Cardiac muscle cell (in vitro differentiated cells and primary cell): ENCODE results near the gene PIP5K1C. TPM values are rescaled to one million over a fixed set of nuclear protein-coding genes. Genes with fewer than 3 reads are reported as not detected.

Experiments used
- DNase-seq, 2 donors: peaks; one replicate each; pipeline versions ENCODE4 v3.0.0 to v3.0.0-alpha.2; 2010 to 2017; ENCODE audit warnings: low read depth in 1 of 2, low spot score in 1 of 2
- H3K27ac ChIP-seq: fragments of 200-600 bp; sonication (generic); 2 replicates; pipeline ENCODE4 v1.5.1; 2016
- H3K27me3 ChIP-seq: fragments of 200-600 bp; sonication (generic); 2 replicates; pipeline ENCODE4 v1.6.0; 2016; ENCODE audit warnings: control low read depth
- H3K36me3 ChIP-seq: fragments of 200-600 bp; sonication (generic); 2 replicates; pipeline ENCODE4 v1.5.1; 2016; ENCODE audit warnings: control low read depth
- H3K4me1 ChIP-seq: fragments of 200-600 bp; sonication (generic); 2 replicates; pipeline ENCODE4 v1.8.1; 2017; ENCODE audit warnings: low read depth, mild to moderate bottlenecking, mixed run types
- H3K4me3 ChIP-seq: fragments of 200-600 bp; sonication (generic); 2 replicates; pipeline ENCODE4 v1.5.1; 2016; ENCODE audit warnings: mild to moderate bottlenecking
- H3K9me3 ChIP-seq: fragments of 200-600 bp; sonication (generic); 2 replicates; pipeline ENCODE4 v1.5.1; 2017; ENCODE audit warnings: low read depth, mild to moderate bottlenecking, control low read depth
- polyA plus RNA-seq: library from polyadenylated mRNA; unstranded; fragments of >200 nt; fragmentation: Nextera tagmentation; extraction: Ambion mirVana; gene quantifications from 2 replicates; pipeline ENCODE4 v1.2.1, GENCODE V29; 2016
- total RNA-seq: library from RNA; depleted of rRNA; stranded (reverse); fragments of >200 nt; gene quantifications from 2 replicates; pipeline ENCODE4 v1.2.3, GENCODE V29; 2016
- TF ChIP-seq, protein P1 (sequence below): IDR thresholded peaks from 2 replicates; pipeline ENCODE4 v1.5.1; 2012; ENCODE audit warnings: low read depth, mild to moderate bottlenecking, low read length

The PIP5K1C gene
- total and polyA plus RNA-seq, 2 experiments from 2014 or later: 21.0 to 28.4 TPM

DNA sequence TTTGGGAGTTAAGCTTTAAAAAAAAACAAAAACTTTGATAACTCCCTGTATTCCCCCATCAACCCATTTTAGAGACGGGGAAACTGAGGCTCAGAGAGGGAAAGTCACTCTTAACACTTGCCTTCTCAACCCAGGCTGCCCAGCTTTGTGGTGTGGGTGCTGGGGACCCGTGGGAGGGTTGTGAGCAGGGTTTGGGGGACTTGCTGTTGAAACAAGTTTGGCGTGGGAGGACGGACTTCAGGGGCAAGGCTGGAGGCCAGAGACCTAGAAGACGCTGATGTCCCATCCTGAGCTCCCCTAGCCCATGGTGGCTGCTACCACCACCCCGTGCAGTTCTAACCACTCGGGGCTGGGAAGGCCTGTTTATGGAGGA, 72.9 kb downstream of the PIP5K1C start:
- DNase-seq: no peak
- no peaks in the 10 kb centered on the region for H3K9me3 ChIP-seq
- TF ChIP-seq, protein P1, sequence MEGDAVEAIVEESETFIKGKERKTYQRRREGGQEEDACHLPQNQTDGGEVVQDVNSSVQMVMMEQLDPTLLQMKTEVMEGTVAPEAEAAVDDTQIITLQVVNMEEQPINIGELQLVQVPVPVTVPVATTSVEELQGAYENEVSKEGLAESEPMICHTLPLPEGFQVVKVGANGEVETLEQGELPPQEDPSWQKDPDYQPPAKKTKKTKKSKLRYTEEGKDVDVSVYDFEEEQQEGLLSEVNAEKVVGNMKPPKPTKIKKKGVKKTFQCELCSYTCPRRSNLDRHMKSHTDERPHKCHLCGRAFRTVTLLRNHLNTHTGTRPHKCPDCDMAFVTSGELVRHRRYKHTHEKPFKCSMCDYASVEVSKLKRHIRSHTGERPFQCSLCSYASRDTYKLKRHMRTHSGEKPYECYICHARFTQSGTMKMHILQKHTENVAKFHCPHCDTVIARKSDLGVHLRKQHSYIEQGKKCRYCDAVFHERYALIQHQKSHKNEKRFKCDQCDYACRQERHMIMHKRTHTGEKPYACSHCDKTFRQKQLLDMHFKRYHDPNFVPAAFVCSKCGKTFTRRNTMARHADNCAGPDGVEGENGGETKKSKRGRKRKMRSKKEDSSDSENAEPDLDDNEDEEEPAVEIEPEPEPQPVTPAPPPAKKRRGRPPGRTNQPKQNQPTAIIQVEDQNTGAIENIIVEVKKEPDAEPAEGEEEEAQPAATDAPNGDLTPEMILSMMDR: no peak
- no peaks in the 10 kb centered on the region for H3K27me3 ChIP-seq
- H3K36me3 ChIP-seq: no peaks in the 10 kb centered on the region
- no peak overlapping the region for H3K4me3 ChIP-seq
- H3K4me1 ChIP-seq: peaks cover 7% of the 10 kb centered on the region
- H3K27ac ChIP-seq: no peak overlapping the region

DNA sequence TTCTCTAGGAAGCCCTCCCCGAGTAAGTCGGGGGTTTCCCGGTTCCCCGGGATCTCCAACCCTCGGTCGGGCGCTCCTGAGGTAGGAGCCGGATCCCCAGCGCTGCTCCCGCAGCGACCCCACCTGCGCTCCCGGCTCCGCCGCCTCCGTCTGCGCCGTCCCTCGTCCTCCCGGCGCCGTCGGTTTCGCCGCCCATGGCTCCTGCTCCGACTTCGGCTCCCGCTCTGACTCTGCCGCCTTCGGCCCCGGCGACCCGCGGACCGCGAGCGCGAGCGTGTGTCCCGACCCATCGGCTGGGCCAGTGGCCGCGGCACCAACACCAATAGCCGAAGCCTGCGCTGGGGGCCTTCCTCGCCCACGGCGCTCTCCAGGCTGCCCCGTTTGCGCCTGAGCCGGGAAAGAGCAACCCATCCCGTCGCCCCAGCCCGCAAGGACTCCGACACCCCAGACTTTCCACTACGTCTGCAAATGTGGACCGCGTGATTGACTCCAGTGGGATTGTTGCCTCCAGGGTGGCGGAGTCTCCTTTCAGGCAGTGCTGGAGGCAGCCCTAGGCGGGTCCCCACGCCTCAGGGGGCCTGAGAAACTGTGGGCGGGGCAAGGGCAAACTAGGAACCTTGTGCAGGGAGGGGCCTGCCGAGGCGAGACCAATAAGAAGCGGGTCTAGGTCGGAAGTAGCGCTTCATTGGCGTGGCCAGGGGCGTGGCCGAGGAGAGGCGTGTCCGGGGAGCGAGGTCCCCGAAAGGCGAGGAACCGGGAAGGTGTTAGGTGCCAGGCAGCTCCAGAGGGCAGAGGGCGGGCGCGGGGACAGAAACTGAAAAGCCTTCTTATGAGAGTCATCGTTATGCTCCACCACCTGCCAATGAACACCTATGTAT, 73.6 kb downstream of the PIP5K1C start, which contains the start of gene CACTIN:
CACTIN (minus strand) TSS at position 318 of the 878 bp plus-strand sequence; CDS start at position 290, 28 bp downstream.
- peak; percentile 99 for DNase-seq
- Histone ChIP-seq H3K4me1 (peaks cover 7% of the 10 kb centered on the region), H3K9me3 (no peaks in the 10 kb centered on the region), H3K4me3 (peak within 1 kb of the TSS; percentile 90), H3K27ac (peak within 1 kb of the TSS; percentile 99), H3K27me3 (no peaks in the 10 kb centered on the region), H3K36me3 (no peaks in the 10 kb centered on the region)
- TF ChIP-seq, protein P1: no peak

DNA sequence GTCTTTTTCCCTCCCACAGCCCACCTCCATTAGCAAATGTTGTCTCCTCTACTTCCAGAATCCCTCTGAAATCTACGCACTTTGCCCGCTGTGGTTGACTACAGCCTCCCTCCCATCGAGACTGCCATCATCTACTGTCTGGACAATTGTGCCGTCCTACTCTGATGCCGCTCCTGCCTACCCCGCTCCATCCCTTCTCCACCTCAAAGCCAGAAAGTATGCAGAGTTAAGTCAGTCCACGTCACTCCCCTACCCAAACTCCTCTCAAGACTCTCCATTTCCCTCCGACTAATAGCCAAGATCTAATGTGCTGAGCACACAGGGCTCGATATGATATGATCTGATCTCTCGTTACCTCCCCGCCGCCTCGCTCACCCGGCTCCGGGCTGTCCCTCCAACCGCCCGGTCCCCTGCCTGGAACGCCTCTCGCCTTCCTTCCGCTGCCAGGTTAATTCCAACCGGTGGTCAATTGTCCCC, 74.2 kb downstream of the PIP5K1C start:
- peak overlapping the region; percentile 99 for H3K27ac ChIP-seq
- H3K4me3 ChIP-seq: peak overlapping the region; percentile 90
- H3K27me3 ChIP-seq: no peaks in the 10 kb centered on the region
- TF ChIP-seq, protein P1: no peak
- peaks cover 7% of the 10 kb centered on the region for H3K4me1 ChIP-seq
- DNase-seq: peak in 1 of 2 donors; percentile 15
- no peaks in the 10 kb centered on the region for H3K36me3 ChIP-seq
- no peaks in the 10 kb centered on the region for H3K9me3 ChIP-seq

DNA sequence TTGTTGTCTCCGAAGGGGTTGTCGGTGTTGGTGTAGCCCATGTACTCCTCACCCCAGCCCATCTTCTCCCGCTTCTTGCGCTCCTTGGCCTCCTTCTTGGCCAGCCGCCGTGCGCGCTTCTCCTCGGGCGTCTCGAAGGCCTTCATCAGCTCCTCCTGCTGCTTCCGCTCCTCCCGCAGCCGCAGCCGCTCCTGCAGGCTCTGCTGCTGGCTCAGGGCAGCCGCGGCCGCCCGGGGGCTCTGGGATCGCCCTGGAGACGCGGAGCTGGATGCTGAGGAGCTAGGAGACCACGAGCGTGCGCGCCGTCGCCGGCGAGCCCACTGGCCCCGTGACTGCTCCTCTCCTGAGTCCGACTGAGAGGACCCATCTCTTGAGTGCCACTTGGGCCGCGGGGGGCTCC, 76.6 kb downstream of the PIP5K1C start:
- Histone ChIP-seq H3K4me1 (peaks cover 7% of the 10 kb centered on the region), H3K27ac (no peak overlapping the region), H3K27me3 (no peaks in the 10 kb centered on the region), H3K4me3 (no peak overlapping the region), H3K9me3 (no peaks in the 10 kb centered on the region), H3K36me3 (no peaks in the 10 kb centered on the region)
- DNase-seq: no peak
- TF ChIP-seq, protein P1: no peak

DNA sequence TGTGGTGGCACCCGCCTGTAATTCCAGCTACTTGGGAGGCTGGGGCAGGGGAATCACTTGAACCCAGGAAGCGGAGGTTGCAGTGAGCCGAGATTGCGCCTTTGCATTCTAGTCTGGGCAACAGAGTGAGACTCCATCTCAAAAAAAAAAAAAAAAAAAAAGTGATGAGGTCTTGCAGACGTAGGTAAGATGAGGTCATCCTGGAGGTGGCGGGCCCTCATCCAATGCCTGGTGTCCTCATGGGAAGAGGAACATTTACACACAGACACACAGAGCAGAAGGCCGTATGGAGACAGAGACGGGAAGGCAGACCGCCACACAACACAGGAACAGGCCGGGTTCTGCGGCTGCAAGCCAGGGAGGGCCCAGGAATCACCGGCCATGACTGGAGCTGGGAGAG, 78.0 kb downstream of the PIP5K1C start:
- TF ChIP-seq, protein P1: no peak
- H3K4me3 ChIP-seq: no peak overlapping the region
- H3K36me3 ChIP-seq: no peaks in the 10 kb centered on the region
- no peak overlapping the region for H3K27ac ChIP-seq
- peaks cover 7% of the 10 kb centered on the region for H3K4me1 ChIP-seq
- H3K9me3 ChIP-seq: no peaks in the 10 kb centered on the region
- H3K27me3 ChIP-seq: no peaks in the 10 kb centered on the region
- no peak for DNase-seq
